Loucy (cell line): ENCODE data around the gene CNGA2.

Experiments
- H2AFZ ChIP-seq: fragments of 200-600 bp; sonication (generic); 2 replicates; pipeline ENCODE4 v1.6.0; 2016; ENCODE audit warnings: antibody characterized with exemption, mild to moderate bottlenecking, low read length, moderate library complexity
- H3F3A ChIP-seq: fragments of 200-600 bp; 2 replicates; pipeline ENCODE4 v1.6.0; 2016; ENCODE audit warnings: antibody characterized with exemption, low read depth, mild to moderate bottlenecking
- H3K27me3 ChIP-seq: fragments of 200-600 bp; sonication (generic); 2 replicates; pipeline ENCODE4 v1.6.1; 2014; ENCODE audit warnings: low read length, mild to moderate bottlenecking; ENCODE audit not compliant: insufficient read depth, poor library complexity, severe bottlenecking
- H3K36me3 ChIP-seq: fragments of 200-600 bp; sonication (generic); 2 replicates; pipeline ENCODE4 v1.6.1; 2016; ENCODE audit warnings: low read length; ENCODE audit not compliant: insufficient read depth
- H3K4me1 ChIP-seq: fragments of 200-600 bp; sonication (generic); 2 replicates; pipeline ENCODE4 v1.5.1; 2014; ENCODE audit warnings: low read length, mild to moderate bottlenecking; ENCODE audit not compliant: insufficient read depth, poor library complexity, severe bottlenecking
- H3K4me2 ChIP-seq: fragments of 200-600 bp; sonication (generic); 2 replicates; pipeline ENCODE4 v1.6.0; 2014; ENCODE audit warnings: antibody characterized with exemption, low read length, low read depth, mild to moderate bottlenecking; ENCODE audit not compliant: poor library complexity, severe bottlenecking
- H3K4me3 ChIP-seq: fragments of 200-600 bp; sonication (generic); 2 replicates; pipeline ENCODE4 v1.5.1; 2014; ENCODE audit warnings: low read length, mild to moderate bottlenecking, mixed read lengths; ENCODE audit not compliant: poor library complexity, severe bottlenecking
- H3K79me2 ChIP-seq: fragments of 200-600 bp; sonication (generic); 2 replicates; pipeline ENCODE4 v1.6.1; 2014; ENCODE audit warnings: low read length; ENCODE audit not compliant: insufficient read depth
- H3K9ac ChIP-seq: fragments of 200-600 bp; sonication (generic); 2 replicates; pipeline ENCODE4 v1.6.0; 2014; ENCODE audit warnings: mild to moderate bottlenecking, low read depth, low read length, moderate library complexity; ENCODE audit not compliant: poor library complexity, severe bottlenecking
- H3K9me2 ChIP-seq: fragments of 200-600 bp; sonication (generic); replicated peaks from 2 replicates; pipeline ENCODE4 v1.6.1; 2016; ENCODE audit warnings: low read depth, low read length, mixed read lengths
- H3K9me3 ChIP-seq: fragments of 200-600 bp; sonication (generic); 2 replicates; pipeline ENCODE4 v1.6.1; 2014; ENCODE audit warnings: mild to moderate bottlenecking, antibody characterized with exemption, low read length, low read depth; ENCODE audit not compliant: insufficient read depth
- H4K20me1 ChIP-seq: fragments of 200-600 bp; sonication (generic); 2 replicates; pipeline ENCODE4 v1.6.0; 2014; ENCODE audit warnings: antibody characterized with exemption, low read length, mild to moderate bottlenecking; ENCODE audit not compliant: insufficient read depth, poor library complexity, severe bottlenecking
- EZH2phosphoT487 ChIP-seq: fragments of 200-600 bp; IDR thresholded peaks from 2 replicates; pipeline ENCODE4 v1.6.1; 2018; ENCODE audit warnings: antibody characterized with exemption, mild to moderate bottlenecking, moderate library complexity, borderline replicate concordance
- TF ChIP-seq, protein P1 (sequence below): fragments of 200-600 bp; sonication (generic); conservative IDR thresholded peaks from 2 replicates; pipeline ENCODE4 v1.5.1; 2014; ENCODE audit warnings: mild to moderate bottlenecking, antibody characterized with exemption, low read length

CNGA2 gene

DNA sequence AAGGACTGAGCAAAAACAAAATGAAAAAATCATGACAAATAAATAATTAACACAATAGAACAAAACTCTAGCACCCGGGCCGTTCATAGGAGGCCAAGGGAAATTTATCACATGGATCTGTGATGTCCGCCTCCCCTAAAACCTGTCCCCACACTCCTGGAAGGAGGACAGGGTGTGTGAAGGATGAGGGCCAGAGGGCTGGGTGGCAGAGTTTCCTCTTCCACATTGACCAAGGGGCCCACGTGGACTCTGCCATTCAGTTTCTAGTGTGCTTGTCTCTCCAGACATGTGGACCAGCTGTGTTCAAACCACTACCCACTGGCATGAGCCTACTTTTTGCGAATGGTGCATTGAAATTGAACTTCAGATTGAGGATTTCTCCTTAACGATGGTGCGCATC, 33.0 kb upstream of the CNGA2 start:
- no peaks in the 10 kb centered on the region for H3K27me3 ChIP-seq

DNA sequence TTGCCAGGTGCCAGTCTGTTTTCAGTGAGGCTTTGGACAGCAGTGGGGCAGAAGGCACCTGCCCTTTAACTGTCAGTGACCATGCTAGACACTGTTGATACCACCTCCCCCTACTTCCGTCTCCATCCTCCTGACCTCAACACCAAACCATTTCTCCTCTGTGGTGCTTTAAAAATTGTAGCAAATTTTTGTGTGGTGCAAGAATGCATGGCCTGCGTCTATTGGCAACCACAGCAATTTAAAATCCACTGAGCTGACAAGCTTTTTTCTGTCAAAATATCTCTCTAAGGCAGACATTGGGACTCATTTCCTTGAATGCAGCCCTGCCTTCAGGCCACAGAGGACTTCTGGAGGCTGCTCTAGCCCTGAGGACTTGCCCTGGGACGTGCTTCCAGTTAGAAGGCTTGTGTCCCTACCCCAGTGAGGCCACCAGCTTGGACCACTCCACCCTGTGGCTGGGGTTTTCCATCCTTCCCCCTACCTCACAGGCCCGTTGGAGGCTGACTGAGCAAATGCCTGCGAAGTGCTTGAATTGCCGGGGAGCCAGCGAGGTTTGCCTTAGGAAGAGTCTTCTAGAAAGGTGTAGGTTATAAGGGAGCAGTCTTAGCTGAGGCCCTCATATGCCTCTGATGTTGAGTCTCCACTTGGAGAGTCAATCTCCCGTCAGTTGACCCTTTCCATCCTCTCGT, 32.4 kb upstream of the CNGA2 start:
- Histone ChIP-seq H2AFZ (no peak overlapping the region), H3K4me2 (no peak overlapping the region), H3K9me3 (no peaks in the 10 kb centered on the region), H3K4me3 (no peak overlapping the region), H3K36me3 (no peaks in the 10 kb centered on the region), H3K9ac (no peak overlapping the region), H3K79me2 (no peaks in the 10 kb centered on the region), H3K4me1 (no peaks in the 10 kb centered on the region), H3F3A (no peaks in the 10 kb centered on the region), H4K20me1 (no peaks in the 10 kb centered on the region), H3K27me3 (no peaks in the 10 kb centered on the region), H3K9me2 (no peaks in the 10 kb centered on the region)
- TF ChIP-seq, protein P1, sequence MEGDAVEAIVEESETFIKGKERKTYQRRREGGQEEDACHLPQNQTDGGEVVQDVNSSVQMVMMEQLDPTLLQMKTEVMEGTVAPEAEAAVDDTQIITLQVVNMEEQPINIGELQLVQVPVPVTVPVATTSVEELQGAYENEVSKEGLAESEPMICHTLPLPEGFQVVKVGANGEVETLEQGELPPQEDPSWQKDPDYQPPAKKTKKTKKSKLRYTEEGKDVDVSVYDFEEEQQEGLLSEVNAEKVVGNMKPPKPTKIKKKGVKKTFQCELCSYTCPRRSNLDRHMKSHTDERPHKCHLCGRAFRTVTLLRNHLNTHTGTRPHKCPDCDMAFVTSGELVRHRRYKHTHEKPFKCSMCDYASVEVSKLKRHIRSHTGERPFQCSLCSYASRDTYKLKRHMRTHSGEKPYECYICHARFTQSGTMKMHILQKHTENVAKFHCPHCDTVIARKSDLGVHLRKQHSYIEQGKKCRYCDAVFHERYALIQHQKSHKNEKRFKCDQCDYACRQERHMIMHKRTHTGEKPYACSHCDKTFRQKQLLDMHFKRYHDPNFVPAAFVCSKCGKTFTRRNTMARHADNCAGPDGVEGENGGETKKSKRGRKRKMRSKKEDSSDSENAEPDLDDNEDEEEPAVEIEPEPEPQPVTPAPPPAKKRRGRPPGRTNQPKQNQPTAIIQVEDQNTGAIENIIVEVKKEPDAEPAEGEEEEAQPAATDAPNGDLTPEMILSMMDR = no peak
- no peak for TF ChIP-seq EZH2phosphoT487

More for the DNA sequence above, 33.0 kb upstream of the CNGA2 start:
- H3K4me1 ChIP-seq = no peaks in the 10 kb centered on the region
- H2AFZ ChIP-seq = no peak overlapping the region
- no peaks in the 10 kb centered on the region for H3F3A ChIP-seq
- no peaks in the 10 kb centered on the region for H3K9me3 ChIP-seq
- H3K4me2 ChIP-seq = no peak overlapping the region
- no peaks in the 10 kb centered on the region for H3K9me2 ChIP-seq
- no peak overlapping the region for H3K4me3 ChIP-seq
- no peaks in the 10 kb centered on the region for H4K20me1 ChIP-seq
- no peak for TF ChIP-seq EZH2phosphoT487
- TF ChIP-seq, protein P1 = no peak
- no peaks in the 10 kb centered on the region for H3K36me3 ChIP-seq
- H3K9ac ChIP-seq = no peak overlapping the region
- no peaks in the 10 kb centered on the region for H3K79me2 ChIP-seq

- no peaks in the 10 kb centered on the region for H3K9me2 ChIP-seq
- no peaks in the 10 kb centered on the region for H3F3A ChIP-seq
- no peaks in the 10 kb centered on the region for H3K79me2 ChIP-seq
- H3K9ac ChIP-seq = no peak overlapping the region
- H3K4me3 ChIP-seq = no peak overlapping the region
- H3K4me2 ChIP-seq = no peak overlapping the region
- H3K27me3 ChIP-seq = no peaks in the 10 kb centered on the region
- H3K4me1 ChIP-seq = no peaks in the 10 kb centered on the region
- H3K36me3 ChIP-seq = no peaks in the 10 kb centered on the region
- H3K9me3 ChIP-seq = no peaks in the 10 kb centered on the region
- H4K20me1 ChIP-seq = no peaks in the 10 kb centered on the region
- H2AFZ ChIP-seq = no peak overlapping the region
- TF ChIP-seq EZH2phosphoT487 = no peak
- TF ChIP-seq, protein P1 = no peak
Measured at GRCh38 chrX:151702741-151703340, 31.7 kb upstream of the CNGA2 start.
